Ascending aorta (tissue), 2 donors: ENCODE data around the gene FBXO5. TPM values are rescaled to one million over a fixed set of nuclear protein-coding genes. Genes with fewer than 3 reads are reported as not detected.

Experiments
- DNase-seq, 2 donors: peaks; one replicate each; pipeline ENCODE4 v3.0.0-alpha.2; 2019; ENCODE audit warnings: low spot score in 2 of 2
- H3K27ac ChIP-seq, 2 donors: fragments of 200-600 bp; sonication (generic); one replicate each; pipeline ENCODE4 v1.5.1; 2016 to 2017; ENCODE audit warnings: mild to moderate bottlenecking in 1 of 2
- H3K27me3 ChIP-seq: fragments of 200-600 bp; sonication (generic); one replicate; pipeline ENCODE4 v1.5.1; 2017
- H3K36me3 ChIP-seq, 2 donors: fragments of 200-600 bp; sonication (generic); one replicate each; pipeline ENCODE4 v1.5.1; 2016
- H3K4me1 ChIP-seq, 2 donors: fragments of 200-600 bp; sonication (generic); one replicate each; pipeline ENCODE4 v1.5.1; 2016 to 2017; ENCODE audit warnings: mild to moderate bottlenecking in 1 of 2
- H3K4me3 ChIP-seq, 2 donors: fragments of 200-600 bp; sonication (generic); one replicate each; pipeline ENCODE4 v1.5.1; 2016 to 2017; ENCODE audit warnings: mild to moderate bottlenecking in 1 of 2
- H3K9me3 ChIP-seq, 2 donors: fragments of 200-600 bp; sonication (generic); one replicate each; pipeline ENCODE4 v1.5.1; 2016
- CTCF ChIP-seq, 3 experiments: fragments of 200-600 bp in 2 of 3; fragments of 450-650 bp in 1 of 3; sonication (generic) in 2 of 3; IDR thresholded peaks; one replicate each; pipeline ENCODE4 v1.5.1; 2016 to 2019; ENCODE audit warnings: antibody characterized with exemption in 3 of 3, mild to moderate bottlenecking in 1 of 3, moderate library complexity in 1 of 3
- intact Hi-C: fragments of 100-400 bp; cut with DNase I; formaldehyde crosslinking; loops from one replicate; pipeline ENCODE4 v1.15.1; 2023
- total RNA-seq: library from RNA; depleted of rRNA; stranded (reverse); fragments of >200 nt; gene quantifications from one replicate; pipeline ENCODE4 v1.1.0, GENCODE V29; 2016

Gene FBXO5
- not detected for total RNA-seq

GRCh38 chr6:152982904-152983636 is at the start of gene FBXO5:
TSS of gene FBXO5 (minus strand) at chr6:152983041. CDS start at chr6:152982959, 82 bp downstream.
- Histone ChIP-seq H3K4me1 (peaks cover 12 to 13% of the 10 kb centered on the region in 2 donors), H3K27ac (peak within 1 kb of the TSS; percentile 85 to 90), H3K4me3 (peak within 1 kb of the TSS; percentile 63 to 93), H3K9me3 (no peaks in the 10 kb centered on the region), H3K36me3 (no peaks in the 10 kb centered on the region), H3K27me3 (no peaks in the 10 kb centered on the region)
- intact Hi-C loops = loop anchor here (2.0 to 10.0 kb wide), 3 partner anchors 20 to 598 kb away; partner anchors contain the start of gene MTRF1L
- peak; percentile 92 to 99 for DNase-seq
- no peak for TF ChIP-seq CTCF (IDR thresholded peaks at IDR 0.05)

- intact Hi-C loops = loop anchor here (1.0 to 10.0 kb wide), 5 partner anchors 76 to 915 kb away; no protein-coding TSS in a partner anchor
- H3K27ac ChIP-seq = peak overlapping the region in 1 of 2 donors; percentile 59
These were observed 49.5 kb upstream of the FBXO5 start for GRCh38 chr6:153032255-153032882.

GRCh38 chr6:153031335-153031955 is 48.6 kb upstream of the FBXO5 start:
- TF ChIP-seq CTCF (IDR thresholded peaks at IDR 0.05) = no peak
- no peak for DNase-seq
- Histone ChIP-seq H3K36me3 (no peaks in the 10 kb centered on the region), H3K4me3 (no peak overlapping the region), H3K9me3 (no peaks in the 10 kb centered on the region), H3K27me3 (no peaks in the 10 kb centered on the region), H3K4me1 (peaks cover 0 to 4% of the 10 kb centered on the region in 2 donors), H3K27ac (peak overlapping the region in 1 of 2 donors; percentile 59)
- intact Hi-C loops = loop anchor here (5.0 to 10.0 kb wide), 4 partner anchors 201 to 916 kb away; no protein-coding TSS in a partner anchor

More at GRCh38 chr6:153032255-153032882, 49.5 kb upstream of the FBXO5 start:
- H3K27me3 ChIP-seq = no peaks in the 10 kb centered on the region
- DNase-seq = no peak
- H3K9me3 ChIP-seq = no peaks in the 10 kb centered on the region
- peak; percentile 45 to 60 (median 47) for TF ChIP-seq CTCF (IDR thresholded peaks at IDR 0.05)
- H3K4me3 ChIP-seq = peak overlapping the region in 1 of 2 donors; percentile 37
- no peaks in the 10 kb centered on the region for H3K36me3 ChIP-seq
- H3K4me1 ChIP-seq = peaks cover under 1 to 4% of the 10 kb centered on the region in 2 donors

GRCh38 chr6:153028963-153029362 is 46.1 kb upstream of the FBXO5 start:
- H3K27ac ChIP-seq = no peak overlapping the region
- no peak overlapping the region for H3K4me3 ChIP-seq
- DNase-seq = no peak

More at GRCh38 chr6:153028963-153029362, 46.1 kb upstream of the FBXO5 start:
- Histone ChIP-seq H3K27me3 (no peaks in the 10 kb centered on the region), H3K4me1 (peaks cover 0 to 4% of the 10 kb centered on the region in 2 donors), H3K9me3 (no peaks in the 10 kb centered on the region), H3K36me3 (no peaks in the 10 kb centered on the region)
- intact Hi-C loops = no loop called here
- TF ChIP-seq CTCF (IDR thresholded peaks at IDR 0.05) = no peak
